Stimulated activated effector memory CD8-positive, alpha-beta T cell treated with anti-CD3 and anti-CD28 coated beads, Interleukin-12 subunit alpha, Interleukin-12 subunit beta, amount 100 ng/mL, for 72 hours (primary cell): Measurements from ENCODE around the gene LINC01488.

Source experiments
- ATAC-seq: fragments of 150-1000 bp; cut with Tn5 transposase; 2 replicates; pipeline ENCODE4 v1.10.0; 2021
- DNase-seq, 2 donors: peaks; one replicate each; pipeline ENCODE4 v3.0.0; 2021 to 2022; ENCODE audit warnings: low spot score in 2 of 2
- H3K27ac Mint-ChIP-seq: one replicate; pipeline ENCODE4 v1.8.0; 2022; ENCODE audit warnings: mild to moderate bottlenecking, mixed read lengths
- H3K36me3 Mint-ChIP-seq: one replicate; pipeline ENCODE4 v1.8.0; 2022; ENCODE audit warnings: mild to moderate bottlenecking, mixed read lengths
- H3K4me1 Mint-ChIP-seq: one replicate; pipeline ENCODE4 v1.8.0; 2022; ENCODE audit warnings: mixed read lengths
- H3K4me3 Mint-ChIP-seq: one replicate; pipeline ENCODE4 v1.8.0; 2022; ENCODE audit warnings: mild to moderate bottlenecking, mixed read lengths
- H3K9me3 Mint-ChIP-seq: one replicate; pipeline ENCODE4 v1.8.0; 2022; ENCODE audit warnings: mixed read lengths

LINC01488 gene

DNA sequence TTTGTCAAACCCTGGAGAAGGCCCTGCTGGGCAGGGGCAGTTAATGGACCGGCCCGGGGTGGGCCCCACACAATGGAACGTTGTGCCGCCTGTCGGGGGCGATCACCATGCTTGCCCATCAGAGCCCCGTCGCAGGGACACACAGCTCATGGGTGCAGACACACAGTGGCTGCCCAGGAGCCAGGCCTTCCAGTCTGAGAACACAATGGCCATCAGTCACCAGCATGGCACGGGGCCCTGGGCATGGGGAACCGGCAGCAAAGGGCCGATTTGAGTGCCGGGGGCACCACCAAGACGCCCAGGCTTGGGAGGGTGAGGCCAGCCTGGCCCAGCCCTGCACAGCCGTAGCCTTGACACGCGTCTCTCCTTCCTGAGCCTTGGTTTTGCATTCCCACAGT is 7.1 kb downstream of the LINC01488 start:
- no peaks in the 10 kb centered on the region for H3K4me1 Mint-ChIP-seq
- H3K4me3 Mint-ChIP-seq = no peak overlapping the region
- H3K27ac Mint-ChIP-seq = no peak overlapping the region
- H3K9me3 Mint-ChIP-seq = no peaks in the 10 kb centered on the region
- DNase-seq (no peak), ATAC-seq (no peak)
- H3K36me3 Mint-ChIP-seq = no peaks in the 10 kb centered on the region

DNA sequence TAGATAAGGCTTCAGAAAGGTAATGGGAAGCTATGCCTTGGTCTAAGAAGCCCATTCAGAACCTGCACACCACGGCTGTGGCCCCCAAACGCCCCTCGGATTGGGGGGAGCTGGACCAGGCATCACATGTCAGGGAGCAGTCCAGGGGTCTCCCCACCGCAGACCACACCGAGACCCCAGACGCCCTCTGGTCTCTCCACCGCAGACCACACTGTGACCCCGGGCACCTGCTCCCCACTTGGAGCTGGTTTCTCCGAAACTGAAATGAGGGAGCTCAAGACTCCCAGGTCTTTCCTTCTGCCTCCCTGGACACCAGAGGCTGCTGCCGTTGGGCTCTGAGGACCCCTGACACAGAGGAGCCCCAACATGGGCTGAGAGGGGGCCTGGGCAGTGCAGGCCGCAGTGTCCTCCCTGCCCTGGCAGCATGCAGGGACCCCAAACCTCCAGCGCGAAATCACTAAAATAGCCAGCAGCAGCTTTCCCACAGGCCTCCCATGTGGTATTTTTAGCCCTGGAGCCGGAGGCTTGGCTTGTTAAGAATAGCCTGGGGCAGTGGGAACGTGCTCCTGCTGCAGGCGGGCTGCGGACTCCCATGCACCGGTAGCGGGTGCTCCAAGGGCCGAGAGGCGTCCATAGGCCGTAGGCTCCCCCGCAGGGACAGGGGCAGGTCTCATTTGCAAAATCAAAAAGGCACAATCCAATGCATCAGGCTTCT is 7.7 kb downstream of the LINC01488 start:
- Mint-ChIP-seq H3K4me3 (no peak overlapping the region), H3K27ac (no peak overlapping the region), H3K9me3 (no peaks in the 10 kb centered on the region), H3K36me3 (no peaks in the 10 kb centered on the region), H3K4me1 (no peaks in the 10 kb centered on the region)
- ATAC-seq (no peak), DNase-seq (no peak)

DNA sequence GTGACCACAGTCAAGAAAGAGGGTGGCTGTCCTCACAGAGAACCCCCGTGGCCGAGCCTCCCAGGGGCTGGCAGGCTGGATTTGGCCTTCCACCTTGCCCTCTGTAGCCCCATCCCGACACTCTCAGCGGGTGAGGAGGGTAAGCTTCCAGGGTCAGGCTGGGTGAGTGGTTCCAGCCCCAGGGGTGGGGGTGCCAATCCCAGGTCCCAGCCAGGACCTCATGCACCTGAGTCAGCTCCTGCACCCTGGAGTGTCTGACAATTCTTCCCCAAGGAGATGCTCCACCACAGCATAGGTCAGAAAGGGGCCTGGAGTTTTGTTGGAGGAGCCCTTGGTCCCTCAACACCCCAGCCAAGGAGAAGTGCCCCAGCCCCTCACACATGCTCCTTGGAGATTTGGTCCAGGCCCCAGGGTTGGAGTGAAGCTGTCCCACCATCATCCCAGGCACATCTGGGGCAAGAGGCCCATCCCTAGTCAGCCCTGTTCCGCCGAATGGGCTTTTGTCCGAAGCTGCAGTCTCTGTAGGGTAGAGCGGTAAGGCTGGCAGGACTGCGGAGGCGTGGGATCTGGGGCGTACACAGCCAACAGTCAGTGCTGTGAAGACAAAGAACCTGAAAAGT is 8.4 kb downstream of the LINC01488 start:
- Mint-ChIP-seq H3K4me1 (no peaks in the 10 kb centered on the region), H3K9me3 (no peaks in the 10 kb centered on the region), H3K4me3 (no peak overlapping the region), H3K36me3 (no peaks in the 10 kb centered on the region), H3K27ac (no peak overlapping the region)
- DNase-seq (no peak), ATAC-seq (no peak)

- Mint-ChIP-seq H3K36me3 (no peaks in the 10 kb centered on the region), H3K27ac (no peak overlapping the region), H3K9me3 (no peaks in the 10 kb centered on the region), H3K4me1 (no peaks in the 10 kb centered on the region), H3K4me3 (no peak overlapping the region)
- DNase-seq (no peak), ATAC-seq (no peak)
These were observed 9.1 kb downstream of the LINC01488 start for GRCh38 chr11:69490516-69490915.

DNA sequence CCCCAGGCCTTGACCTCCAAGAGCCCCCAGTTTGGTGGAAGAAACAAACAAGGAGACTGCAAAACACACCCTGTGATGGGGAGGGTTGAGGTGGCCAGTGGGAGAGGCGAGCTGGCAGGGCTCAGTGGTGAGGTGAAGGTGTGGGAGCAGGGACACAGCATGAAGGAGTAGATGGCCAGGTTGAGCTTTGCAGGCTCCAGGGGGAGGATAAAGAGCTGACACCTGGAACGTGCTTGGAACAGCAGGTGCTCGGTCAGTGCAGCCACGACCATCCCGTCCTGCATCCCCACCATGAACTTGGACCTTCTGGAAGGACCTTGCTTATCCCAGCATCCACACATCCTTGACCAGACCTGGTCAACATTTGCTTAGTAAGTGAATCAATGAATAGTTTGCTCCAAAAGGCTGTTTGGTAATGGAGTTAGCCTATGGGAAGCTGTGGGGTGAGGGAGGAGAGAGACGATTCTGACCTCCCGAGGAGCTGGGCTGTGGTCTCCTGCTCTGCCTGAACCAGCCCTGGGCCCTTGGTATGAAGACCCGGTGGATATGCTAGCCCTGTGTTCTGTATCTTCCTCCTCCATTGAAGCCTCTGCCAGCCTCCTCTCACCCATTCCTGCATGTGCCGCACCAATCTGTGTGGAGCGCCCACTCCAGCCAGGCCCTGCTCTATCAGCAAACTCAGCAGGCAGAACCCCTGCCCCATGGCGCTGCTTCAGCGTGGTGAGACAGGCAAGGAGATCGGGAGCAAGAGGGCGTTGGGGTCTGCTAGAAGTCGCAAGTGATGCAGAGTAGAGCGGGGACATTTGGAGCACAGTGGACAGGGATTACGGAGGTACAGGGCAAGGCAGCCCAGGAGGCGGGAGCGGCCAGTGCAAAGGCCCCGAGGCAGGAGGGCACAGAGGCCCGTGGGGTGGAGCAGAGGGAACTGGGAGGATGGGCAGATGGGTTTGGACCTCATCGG is 9.9 kb downstream of the LINC01488 start:
- Mint-ChIP-seq H3K9me3 (no peaks in the 10 kb centered on the region), H3K4me1 (no peaks in the 10 kb centered on the region), H3K36me3 (no peaks in the 10 kb centered on the region), H3K4me3 (no peak overlapping the region), H3K27ac (no peak overlapping the region)
- DNase-seq (no peak), ATAC-seq (no peak)

- no peaks in the 10 kb centered on the region for H3K36me3 Mint-ChIP-seq
- no peak overlapping the region for H3K27ac Mint-ChIP-seq
- H3K4me1 Mint-ChIP-seq = no peaks in the 10 kb centered on the region
- H3K4me3 Mint-ChIP-seq = no peak overlapping the region
- no peak for DNase-seq
- ATAC-seq = no peak
- H3K9me3 Mint-ChIP-seq = no peaks in the 10 kb centered on the region
These were observed 10.9 kb downstream of the LINC01488 start for GRCh38 chr11:69492201-69492991.

DNA sequence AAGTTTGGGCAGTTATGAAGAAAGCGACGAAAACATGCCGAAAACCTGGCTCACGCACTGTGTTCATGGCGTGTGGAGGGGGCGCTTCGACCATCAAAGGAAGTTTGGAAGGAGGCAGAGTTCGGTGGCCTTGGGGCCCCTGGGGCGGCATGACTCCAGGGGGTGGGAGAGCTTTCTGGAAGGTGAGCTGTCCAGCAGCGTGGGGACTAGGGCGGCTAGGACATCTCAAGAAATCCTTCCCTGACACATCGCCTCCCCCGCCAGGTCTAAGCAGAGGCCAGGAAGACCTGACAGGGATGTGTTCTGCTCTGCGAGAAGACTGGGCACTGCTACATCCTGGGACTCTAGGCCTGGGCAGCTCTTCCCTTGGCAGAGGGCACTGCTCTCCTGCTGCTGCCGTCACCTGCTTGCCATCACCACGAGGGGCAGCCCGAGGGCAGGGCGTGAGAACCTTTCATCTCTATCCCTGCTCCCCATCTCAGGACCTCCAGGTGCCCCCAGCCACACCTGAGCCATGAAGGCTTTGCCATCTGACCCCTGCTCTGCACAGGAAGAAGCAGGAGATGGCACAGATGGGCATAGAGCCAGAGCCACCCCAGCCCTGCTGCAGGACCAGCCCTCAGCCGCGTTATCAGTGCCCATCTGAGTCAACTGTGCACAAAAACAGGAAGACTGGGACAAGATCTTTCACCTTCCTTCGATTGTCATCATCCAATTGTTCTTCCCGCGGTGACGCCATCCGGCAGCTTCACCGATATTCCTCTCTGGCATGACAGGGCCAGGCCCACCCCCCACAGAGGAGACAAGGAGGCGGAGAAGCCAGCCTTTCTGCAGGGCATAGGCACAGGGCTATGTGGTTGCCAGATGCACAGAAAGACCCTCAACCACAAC is 12.7 kb downstream of the LINC01488 start:
- DNase-seq (no peak), ATAC-seq (no peak)
- no peaks in the 10 kb centered on the region for H3K9me3 Mint-ChIP-seq
- H3K27ac Mint-ChIP-seq = no peak overlapping the region
- H3K4me1 Mint-ChIP-seq = no peaks in the 10 kb centered on the region
- no peak overlapping the region for H3K4me3 Mint-ChIP-seq
- H3K36me3 Mint-ChIP-seq = no peaks in the 10 kb centered on the region

DNA sequence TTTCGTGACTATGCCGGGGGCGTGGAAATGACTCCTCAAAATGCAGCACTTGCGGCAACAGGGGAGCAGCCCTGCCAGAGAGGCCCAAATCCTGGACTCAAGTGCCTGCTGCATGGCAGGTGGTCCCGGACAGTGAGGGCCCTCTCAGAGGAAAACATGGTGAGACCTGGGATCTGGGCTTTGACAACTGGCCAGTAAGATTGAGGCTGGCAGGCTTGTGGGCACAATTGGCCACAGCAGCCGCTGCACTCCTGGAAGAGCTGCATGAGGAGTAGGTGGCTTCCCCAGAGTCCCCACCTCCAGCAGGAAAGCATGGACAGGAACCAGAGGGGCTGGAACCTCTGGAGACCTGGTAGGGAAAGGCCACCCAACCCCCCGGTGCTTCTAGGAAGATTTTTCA is 13.4 kb downstream of the LINC01488 start:
- H3K4me3 Mint-ChIP-seq = no peak overlapping the region
- H3K4me1 Mint-ChIP-seq = no peaks in the 10 kb centered on the region
- no peak overlapping the region for H3K27ac Mint-ChIP-seq
- H3K36me3 Mint-ChIP-seq = no peaks in the 10 kb centered on the region
- no peaks in the 10 kb centered on the region for H3K9me3 Mint-ChIP-seq
- no peak for DNase-seq
- no peak for ATAC-seq

GRCh38 chr11:69495441-69496201 is 14.2 kb downstream of the LINC01488 start:
- Mint-ChIP-seq H3K4me1 (no peaks in the 10 kb centered on the region), H3K27ac (no peak overlapping the region), H3K4me3 (no peak overlapping the region), H3K36me3 (no peaks in the 10 kb centered on the region), H3K9me3 (no peaks in the 10 kb centered on the region)
- DNase-seq = no peak
- no peak for ATAC-seq

GRCh38 chr11:69496202-69496557 is 14.7 kb downstream of the LINC01488 start:
- no peak for DNase-seq
- Mint-ChIP-seq H3K4me3 (no peak overlapping the region), H3K27ac (no peak overlapping the region), H3K9me3 (no peaks in the 10 kb centered on the region), H3K4me1 (no peaks in the 10 kb centered on the region), H3K36me3 (no peaks in the 10 kb centered on the region)
- no peak for ATAC-seq

GRCh38 chr11:69496631-69497220 is 15.3 kb downstream of the LINC01488 start:
- no peaks in the 10 kb centered on the region for H3K9me3 Mint-ChIP-seq
- H3K4me1 Mint-ChIP-seq = no peaks in the 10 kb centered on the region
- ATAC-seq = no peak

GRCh38 chr11:69497221-69497787 is 15.8 kb downstream of the LINC01488 start:
- H3K9me3 Mint-ChIP-seq = no peaks in the 10 kb centered on the region
- ATAC-seq (no peak), DNase-seq (no peak)
- no peaks in the 10 kb centered on the region for H3K36me3 Mint-ChIP-seq
- H3K4me3 Mint-ChIP-seq = no peak overlapping the region
- no peaks in the 10 kb centered on the region for H3K4me1 Mint-ChIP-seq
- H3K27ac Mint-ChIP-seq = no peak overlapping the region

More at GRCh38 chr11:69496631-69497220, 15.3 kb downstream of the LINC01488 start:
- Mint-ChIP-seq H3K36me3 (no peaks in the 10 kb centered on the region), H3K27ac (no peak overlapping the region), H3K4me3 (no peak overlapping the region)
- DNase-seq = no peak

- H3K9me3 Mint-ChIP-seq = no peaks in the 10 kb centered on the region
- ATAC-seq = no peak
- H3K36me3 Mint-ChIP-seq = no peaks in the 10 kb centered on the region
- H3K27ac Mint-ChIP-seq = no peak overlapping the region
- H3K4me1 Mint-ChIP-seq = no peaks in the 10 kb centered on the region
- no peak overlapping the region for H3K4me3 Mint-ChIP-seq
- no peak for DNase-seq
These were observed 17.2 kb downstream of the LINC01488 start for GRCh38 chr11:69498614-69499175.
